NCI-H128 (cell line): ENCODE results near the gene DOCK9.

ENCODE experiments used
- DNase-seq: peaks from one replicate; lab custom pipeline; 2025; ENCODE audit not compliant: unreplicated experiment; lab: John Stamatoyannopoulos, UW

The DOCK9 gene

DNA sequence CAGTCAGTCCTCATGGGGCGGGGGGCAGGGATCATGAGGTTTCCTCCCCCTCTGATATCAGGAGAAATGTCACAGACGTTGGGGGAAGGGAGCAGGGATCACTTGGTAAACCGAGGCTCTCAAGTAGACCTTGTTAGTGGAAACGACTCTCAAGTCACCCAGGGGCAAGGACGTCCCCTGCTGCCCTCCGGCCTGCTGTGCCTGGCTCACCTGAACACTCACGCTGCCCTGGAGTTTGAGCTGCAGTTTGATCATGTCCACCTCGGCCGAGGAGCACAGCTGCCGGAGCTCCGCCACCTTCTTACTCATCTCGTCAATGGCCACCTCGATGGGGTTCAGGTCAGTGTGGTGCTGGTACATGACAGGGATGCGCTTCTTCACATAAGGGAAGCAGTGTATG lies 177.8 kb downstream of the DOCK9 start:
- no peak for DNase-seq

DNA sequence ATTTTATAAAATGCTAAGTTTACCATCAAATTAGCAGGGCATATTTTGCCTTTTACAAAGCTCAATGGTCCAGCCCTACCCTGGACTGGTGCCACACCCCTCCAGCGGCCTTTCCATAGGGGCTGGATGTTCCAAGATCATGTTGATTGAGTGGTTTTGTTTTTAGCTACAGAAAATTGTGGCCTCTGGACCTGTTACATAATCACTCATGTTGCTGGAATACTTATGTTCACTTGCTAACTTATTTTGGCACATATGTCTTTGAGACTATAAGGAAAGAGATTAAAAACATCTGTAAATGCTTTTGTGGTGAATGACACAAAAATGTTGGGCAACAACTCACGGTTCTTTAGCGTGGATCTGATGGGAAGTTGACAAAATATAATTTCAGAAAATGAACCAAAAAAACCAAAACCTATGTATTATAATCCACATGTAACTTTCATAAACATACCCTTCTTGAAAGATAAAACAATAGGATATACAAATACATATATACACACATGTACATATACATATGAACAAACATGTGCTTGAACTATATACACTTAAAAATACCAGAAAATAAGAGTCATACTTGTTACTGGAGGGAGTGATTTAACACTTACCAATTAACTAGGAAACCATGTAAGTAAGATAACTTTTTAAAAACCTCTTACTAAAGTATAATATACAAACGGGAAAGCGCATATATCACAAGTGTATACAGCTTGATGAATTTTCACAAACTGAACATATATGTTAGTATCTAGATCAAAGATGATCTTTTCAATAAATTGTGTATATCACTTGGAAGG lies 178.8 kb downstream of the DOCK9 start:
- DNase-seq, result no peak

DNA sequence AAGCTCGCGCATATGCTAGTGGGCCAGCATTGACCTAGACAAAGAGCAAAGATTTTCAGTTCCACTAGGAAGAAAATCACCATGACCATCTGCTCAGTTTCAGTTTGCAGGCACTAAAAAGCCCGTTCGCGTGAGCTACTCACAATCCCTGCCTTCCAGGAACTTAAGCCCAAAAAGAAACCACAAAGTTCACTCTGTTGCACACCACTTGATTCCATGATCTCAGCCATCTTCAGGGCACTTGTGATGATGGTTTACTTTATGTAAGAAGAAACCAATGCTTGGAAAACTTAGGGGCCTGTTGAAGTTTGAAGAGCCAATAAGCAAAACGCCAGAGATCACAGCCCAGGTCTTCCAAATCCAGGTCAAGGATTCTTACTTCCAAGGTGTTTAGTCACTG lies 180.4 kb downstream of the DOCK9 start:
- DNase-seq, result no peak

DNA sequence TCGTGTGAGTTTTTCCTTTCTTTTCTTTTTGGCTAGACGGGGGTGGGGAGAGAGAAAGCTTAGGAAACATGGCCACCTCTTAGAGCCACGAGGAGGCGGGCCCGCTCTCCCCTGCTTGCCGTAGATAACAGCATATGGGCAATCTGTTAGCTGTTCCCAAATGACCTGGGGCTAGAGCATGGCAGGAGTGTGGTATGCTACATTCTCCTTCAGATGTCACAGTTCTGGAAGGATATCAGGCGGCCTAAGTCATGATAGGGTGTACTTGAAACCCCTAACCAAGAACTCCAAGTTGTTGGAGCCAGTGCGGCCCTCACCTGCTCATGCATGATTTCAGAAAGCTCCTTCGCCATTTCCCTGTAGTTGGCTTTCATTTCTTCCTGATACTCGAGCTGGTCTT lies 181.1 kb downstream of the DOCK9 start:
- DNase-seq, result no peak

DNA sequence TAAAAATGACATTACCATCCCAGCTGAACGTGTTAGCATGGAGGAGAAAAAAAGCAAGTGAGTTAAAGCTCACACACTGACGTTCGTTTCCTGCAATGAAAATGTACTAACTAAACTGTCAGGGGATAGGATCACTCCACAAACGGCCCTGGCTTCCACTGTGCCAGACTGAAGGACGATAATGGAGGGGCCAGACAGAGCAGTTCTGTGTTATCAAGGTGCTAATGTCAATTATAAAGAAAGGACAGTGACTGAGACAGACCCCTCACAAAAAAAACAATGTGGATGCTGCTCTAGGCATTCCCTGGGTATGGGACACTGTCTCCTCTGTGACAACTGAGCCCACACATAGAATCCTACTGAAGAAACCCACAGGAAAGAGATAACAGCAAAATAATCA lies 181.7 kb downstream of the DOCK9 start:
- no peak for DNase-seq

DNA sequence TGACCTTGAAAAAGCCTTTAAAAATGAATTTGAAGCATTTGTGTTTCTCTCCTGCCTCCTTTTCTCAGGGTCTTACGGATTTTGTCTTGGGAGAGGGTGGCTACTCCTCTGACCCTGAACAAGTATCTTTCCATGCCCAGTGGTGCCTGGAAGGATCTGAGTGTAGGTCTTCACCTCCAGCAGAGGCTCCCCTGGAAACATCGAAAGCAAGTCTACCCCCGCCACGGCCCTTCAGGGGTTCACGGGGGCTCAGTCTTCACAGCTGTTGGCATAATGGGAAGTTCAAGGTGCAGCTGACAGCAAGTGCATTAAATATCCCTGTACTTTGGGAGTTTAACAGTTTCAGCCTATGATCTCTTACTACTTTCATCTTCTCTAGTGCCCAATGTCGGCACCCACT lies 182.6 kb downstream of the DOCK9 start:
- no peak for DNase-seq

DNA sequence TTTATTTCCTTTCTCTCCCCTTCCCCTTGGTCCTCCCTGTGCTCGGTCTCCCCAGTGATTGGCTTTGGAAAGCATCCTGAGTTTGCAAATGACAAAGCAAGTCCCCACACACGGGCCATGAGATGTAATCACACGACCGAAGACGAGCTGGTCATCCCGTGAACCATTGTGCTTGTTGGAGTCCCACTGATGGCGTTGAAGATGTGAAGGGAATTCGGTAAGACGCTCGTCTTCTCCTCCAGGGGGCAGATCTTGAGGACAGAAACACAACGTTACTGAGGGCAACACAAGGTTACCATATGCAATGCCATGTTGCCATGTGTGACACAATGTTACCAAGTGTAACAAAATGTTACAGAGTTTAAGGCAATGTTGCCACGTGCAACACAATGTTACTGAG lies 183.4 kb downstream of the DOCK9 start:
- no peak for DNase-seq

DNA sequence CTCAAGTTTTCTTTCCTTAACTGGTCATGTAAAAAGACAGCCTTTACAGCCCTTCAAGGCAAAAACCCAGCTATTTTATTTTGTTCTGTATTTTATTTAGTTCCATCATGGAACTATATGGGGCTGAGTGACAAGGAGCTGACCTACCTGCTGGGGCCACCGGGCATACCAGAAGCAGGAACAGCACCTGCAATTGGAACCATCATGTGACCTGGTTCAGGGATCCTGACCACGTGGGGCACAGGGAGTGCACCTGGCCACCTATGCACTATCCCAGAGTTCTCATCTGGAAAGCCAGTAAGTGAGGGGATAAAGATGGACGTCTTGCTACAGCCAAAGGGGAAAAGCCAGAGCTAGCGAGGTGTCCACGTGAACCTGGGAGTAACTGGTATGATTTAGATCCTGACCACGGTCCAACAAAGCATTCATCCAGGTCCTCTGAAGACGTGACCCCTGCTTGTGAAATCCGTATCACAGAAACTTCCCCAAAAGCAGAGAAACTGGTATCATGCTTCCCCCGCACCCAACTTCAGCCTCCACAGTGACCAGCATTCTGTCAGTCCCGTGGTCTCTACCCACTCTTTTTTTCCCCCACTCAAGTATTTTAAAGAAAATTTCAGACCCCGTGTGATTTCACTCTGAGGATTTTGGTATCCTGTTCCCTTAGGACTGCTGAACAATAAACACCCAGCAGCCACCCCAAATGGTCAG lies 184.9 kb downstream of the DOCK9 start:
- no peak for DNase-seq

DNA sequence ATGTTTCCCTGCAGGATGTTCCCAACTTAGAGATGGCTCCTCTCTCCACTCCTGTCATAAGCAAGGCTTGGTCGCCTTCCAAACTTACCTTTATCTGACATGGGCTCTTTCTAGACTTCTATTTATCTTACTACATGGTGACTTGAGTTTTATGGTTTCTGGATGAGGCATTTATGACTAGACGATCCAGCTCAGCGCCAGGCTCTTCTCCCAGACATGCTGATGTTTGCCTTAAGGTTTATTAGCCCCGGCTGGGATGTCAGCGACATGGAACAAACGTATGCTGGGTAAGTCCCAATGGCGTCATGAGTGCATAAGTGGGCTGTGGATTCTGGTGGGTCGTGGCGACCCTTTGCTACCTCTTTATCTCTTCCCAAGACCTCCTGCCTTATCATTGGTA lies 185.5 kb downstream of the DOCK9 start:
- no peak for DNase-seq

DNA sequence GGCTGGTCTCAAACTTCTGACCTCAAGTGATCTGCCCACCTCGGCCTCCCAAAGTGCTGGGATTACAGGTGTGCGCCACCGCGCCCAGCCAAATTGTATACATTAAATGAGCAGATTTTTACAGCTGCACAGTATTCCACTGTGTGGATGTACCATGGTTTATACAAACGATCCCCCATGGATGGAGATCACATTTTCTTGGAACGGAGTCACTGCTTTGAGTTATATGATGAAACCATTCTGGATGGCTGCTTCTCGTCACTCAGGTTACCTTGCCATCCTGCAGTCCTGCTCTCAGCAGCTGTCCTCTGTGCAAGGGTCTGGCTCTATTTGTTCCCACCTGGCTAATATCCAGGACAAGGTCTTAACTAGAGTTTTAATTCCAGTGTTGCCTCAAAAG lies 186.3 kb downstream of the DOCK9 start:
- DNase-seq, result no peak

DNA sequence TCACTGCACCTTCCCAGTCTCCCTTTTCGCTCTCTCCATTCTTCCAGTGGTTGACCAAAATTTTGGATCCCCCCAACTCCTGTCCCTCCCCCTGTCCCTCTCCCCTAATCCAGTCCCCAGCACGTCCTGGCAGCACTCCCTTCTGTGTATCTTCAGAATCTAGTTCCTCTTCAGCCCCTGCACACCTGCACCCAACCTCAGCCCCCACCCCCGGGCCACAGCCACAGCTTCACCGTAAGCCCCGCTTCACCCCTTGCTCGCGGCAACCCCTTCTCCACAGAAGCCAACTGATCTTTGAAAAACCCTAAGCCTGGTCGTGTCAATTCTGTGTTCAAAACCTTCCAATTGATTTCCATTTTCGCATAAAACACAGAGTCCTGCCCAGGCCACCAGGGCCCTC lies 189.9 kb downstream of the DOCK9 start:
- no peak for DNase-seq

DNA sequence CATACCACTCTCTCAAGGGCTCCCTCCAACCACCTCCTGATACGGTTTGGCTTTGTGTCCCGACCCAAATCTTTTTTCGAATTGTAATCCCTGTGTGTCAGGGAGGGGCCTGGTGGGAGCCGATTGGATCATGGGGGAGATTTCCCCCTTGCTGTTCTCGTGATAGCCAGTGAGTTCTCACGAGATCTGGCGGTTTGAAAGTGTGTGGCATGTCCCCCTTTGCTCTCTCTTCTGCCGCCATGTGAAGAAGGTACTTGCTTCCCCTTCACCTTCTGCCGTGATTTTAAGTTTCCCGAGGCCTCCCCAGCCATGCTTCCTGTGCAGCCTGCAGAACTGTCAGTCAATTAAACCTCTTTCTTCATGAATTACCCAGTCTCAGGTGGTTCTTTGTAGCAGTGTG lies 190.7 kb downstream of the DOCK9 start:
- DNase-seq, result no peak

DNA sequence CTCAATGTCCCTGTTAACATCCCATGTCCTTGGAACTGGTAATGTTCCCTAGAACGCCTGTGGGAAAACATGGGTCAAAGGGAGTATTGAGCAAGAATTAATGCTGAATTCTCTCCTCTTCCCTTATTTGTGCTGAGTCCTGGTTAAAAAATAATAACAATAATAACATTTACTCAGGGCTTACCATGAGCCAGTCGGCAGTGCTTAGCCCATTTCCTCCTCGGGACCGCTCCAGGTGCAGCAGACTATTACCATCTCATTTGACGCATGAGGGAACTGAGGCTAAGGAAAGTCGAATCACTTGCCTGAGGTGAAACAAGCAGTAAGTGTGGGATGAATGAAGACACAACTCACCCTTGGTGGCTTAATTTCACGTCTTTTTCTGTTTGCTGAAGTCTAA lies 191.8 kb downstream of the DOCK9 start:
- DNase-seq, result no peak

DNA sequence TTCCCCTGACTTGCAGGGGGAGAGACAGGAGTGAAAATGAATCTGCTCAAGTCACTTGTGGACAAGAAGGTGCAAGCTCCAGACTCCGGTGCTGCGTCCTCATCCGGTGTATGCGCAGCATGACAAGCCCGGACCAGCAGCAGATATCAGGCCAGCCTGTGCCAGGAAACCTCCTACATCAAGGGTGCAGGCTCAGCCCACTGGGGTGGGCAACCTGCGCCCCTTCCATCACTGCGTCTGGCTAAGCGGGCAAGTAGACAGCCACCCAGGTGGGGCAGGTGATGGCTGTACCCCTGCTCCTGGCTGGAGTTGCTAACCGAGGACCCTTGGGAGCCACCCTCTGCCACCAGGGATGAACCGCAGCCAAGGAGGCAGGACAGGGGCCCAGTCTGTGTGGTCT lies 192.5 kb downstream of the DOCK9 start:
- no peak for DNase-seq

DNA sequence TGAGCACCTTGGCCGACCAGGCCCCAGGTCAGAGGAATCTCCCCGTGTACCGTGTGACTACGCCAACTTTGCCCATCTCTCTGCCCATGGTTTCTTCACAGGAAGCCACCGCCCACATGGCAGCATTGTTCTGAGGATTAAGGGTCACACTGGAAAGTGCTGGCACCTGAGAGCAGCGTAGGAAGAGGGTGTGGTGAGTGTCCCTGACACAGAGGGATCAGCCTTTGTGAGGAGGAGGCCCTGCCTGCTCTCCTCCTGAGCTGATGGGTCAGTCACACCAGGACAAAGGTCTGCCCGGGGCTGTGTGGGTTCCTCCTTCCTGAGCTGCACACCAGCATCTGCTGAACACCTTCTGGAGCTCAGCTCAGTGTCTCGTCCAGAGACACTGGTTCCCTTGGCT lies 193.2 kb downstream of the DOCK9 start:
- no peak for DNase-seq

DNA sequence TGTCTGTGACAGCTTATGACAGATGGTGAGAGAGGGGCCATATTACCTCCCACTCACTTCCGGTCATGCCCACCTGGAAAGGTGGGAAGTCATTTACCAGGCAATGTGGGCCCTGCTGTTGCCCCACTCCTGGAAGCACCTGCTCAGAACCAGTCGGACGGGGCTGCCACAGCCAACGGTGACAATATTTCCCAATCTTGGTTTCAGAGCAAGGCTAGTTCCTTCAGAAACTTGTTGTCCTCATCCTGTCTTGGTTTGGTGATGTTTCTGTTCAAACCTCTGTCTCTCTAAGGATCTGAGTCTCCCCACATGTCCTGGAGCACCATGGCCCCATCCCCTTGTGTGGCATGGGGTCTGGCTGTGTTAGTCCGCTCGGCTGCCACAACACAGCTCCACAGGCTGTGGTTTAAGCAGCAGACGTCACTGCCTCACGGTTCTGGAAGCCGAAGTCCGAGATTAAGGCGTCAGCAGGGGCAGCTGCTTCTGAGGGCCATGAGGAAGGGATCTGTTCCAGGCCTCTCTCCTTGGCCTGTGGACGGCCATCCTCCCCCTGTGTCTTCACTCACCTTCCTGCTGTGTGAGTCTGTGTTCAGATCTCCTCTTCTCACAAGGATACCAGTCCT lies 193.9 kb downstream of the DOCK9 start:
- DNase-seq, result no peak

DNA sequence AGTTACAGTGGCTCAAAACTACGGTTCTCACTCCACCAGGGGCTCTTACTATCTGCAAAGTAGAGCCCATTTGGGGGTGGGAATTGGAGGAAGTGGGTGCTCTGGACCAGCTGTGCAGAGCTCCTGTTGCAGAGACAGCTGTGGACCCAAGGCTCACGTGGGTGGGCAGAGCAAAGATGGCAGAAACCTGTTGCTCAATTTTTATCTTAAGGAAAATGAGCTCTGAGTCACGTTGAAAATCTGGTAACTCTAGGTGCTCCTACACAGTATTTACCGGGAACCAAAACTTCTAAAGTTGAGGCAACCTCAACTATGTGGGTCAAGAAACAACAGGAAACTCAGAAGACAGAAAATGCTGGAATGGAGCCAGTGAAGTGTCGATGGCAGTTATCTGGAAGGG lies 195.2 kb downstream of the DOCK9 start:
- no peak for DNase-seq

DNA sequence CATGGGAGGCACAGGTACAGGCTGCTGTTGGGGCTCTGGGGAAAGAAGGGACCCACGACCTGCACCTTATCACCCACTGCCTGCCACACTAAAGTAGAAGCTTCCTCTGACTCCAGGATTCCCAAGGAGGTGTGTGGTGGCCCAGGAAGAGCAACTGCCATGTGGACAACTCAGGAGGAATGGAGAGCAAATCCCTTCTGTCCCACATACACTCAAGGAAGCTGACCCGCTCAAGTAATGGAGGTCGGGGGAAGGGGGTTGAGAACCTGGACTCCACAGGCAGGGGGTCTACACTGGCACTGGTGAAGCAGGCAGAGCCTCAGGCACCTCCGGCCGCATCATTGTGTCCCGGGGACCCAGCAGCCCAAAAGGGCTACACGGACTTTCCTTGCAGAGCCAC lies 196.0 kb downstream of the DOCK9 start:
- no peak for DNase-seq

DNA sequence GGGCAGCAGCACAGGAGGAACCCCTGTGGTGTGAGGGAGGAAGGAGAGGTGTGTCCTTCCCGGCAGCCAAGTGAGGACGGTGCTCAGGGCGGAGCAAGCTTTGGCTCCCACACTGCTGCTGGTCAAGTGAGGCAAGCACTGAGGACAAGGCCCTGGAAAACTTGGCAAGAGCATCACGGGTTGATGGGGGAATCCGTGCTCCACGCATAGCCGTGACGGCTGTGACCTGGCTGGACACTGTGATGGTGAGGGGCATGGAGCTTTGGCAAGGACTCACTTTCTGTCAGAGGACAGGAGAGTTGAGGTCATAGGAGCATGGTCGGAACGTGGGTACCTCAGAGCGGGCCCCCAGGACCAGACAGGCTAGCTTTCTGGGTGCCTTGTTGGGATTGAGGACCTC lies 196.4 kb downstream of the DOCK9 start:
- no peak for DNase-seq

DNA sequence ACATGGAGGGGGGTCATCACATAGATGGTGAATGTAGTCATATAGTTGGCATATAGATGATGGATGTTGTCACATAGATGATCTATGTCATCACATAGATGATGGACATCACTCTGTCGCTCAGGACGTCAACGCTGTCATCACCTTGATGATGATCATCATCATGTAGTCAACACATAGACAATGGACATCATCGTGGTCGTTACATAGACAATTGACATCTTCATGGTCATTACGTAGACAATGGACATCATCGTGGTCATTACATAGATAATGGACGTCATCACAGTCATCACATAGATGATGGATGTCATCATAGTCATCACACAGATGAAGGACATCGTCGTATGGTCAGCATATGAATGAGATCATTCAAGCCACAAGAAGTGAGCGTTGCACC lies 196.8 kb downstream of the DOCK9 start:
- DNase-seq, result no peak

DNA sequence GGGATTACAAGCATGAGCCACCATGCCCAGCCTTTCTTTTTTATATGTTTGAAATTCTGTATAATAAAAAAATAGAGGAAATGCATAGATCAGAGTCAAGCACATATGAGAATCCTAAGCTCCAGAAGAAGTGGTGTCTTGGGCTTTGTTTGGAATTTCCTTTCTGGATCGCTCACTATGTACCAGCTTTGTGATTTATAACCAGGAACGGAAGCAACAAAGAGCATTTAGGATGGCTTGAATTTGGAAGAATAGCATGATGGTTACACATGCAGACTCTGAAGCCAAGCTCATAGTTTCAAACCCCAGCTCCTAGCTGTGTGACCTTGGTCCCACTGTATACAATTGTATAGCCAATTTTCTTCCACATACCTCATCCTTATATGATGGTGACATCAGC lies 197.4 kb downstream of the DOCK9 start:
- DNase-seq, result no peak

DNA sequence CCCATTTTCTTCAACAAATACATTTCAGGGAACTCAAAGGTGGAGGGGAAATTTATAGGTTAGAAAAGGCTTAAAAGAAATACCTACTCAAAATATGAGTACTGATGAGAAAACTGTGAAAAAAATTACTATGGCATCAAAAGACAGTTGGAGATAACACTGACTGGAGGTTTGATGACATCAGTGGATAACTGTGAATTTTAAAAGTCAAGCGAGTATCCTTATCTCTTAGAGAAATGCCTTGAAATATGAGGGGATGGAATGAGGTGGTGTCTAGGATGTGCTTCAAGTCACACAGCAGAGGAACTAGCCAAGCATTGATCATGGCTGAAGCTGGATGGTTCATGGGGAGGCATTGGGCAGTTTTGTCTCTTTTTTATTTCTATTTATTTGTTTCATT lies 198.2 kb downstream of the DOCK9 start:
- DNase-seq, result no peak
